ENCODE results near the gene PDZK1.
"Not testable (repeated sequence)": the region's sequence is repeated elsewhere in the genome, so short reads cannot be mapped to it uniquely, and the experiment has no call there.

DNA sequence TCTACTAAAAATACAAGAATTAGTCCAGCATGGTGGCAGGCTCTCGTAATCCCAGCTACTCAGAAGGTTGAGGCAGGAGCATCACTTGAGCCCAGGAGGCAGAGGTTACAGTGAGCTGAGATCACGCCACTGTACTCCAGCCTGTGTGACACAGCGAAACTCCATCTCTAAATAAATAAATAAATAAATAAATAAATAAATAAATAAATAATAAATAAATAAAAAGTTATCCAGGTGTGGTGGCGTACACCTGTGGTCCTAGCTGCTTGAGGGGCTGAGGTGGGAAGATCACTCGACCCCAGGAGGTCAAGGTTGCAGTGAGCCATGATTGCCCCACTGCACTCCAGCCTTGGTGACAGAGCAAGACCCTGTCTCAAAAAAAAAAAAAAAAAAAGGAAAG lies 11.3 kb upstream of the PDZK1 start:
- not testable (repeated sequence) for TF ChIP-seq SUZ12 (IDR thresholded peaks at IDR 0.05; ENCODE audit: extremely low read depth, insufficient read depth, insufficient read length); YY1 (IDR thresholded peaks at IDR 0.05; ENCODE audit: insufficient read depth, insufficient read length); ZNF274 (IDR thresholded peaks at IDR 0.05; ENCODE audit: low read depth, low read length)
